H1 (cell line): ENCODE results near the gene MIGA1. TPM values are rescaled to one million over a fixed set of nuclear protein-coding genes. Genes with fewer than 3 reads are reported as not detected.

ENCODE experiments used
- CTCF ChIA-PET: fragments of 300-600 bp; sonication (Branson Sonifier 250); formaldehyde crosslinking; loops from one replicate; lab custom pipeline; 2021; ENCODE audit not compliant: partially characterized antibody; lab: Charles Lee
- POLR2A ChIA-PET: fragments of 300-600 bp; sonication (Branson Sonifier 250); formaldehyde crosslinking; loops from one replicate; lab custom pipeline; 2021; ENCODE audit warnings: inconsistent platforms; ENCODE audit not compliant: partially characterized antibody; lab: Charles Lee
- DNase-seq, 2 experiments: peaks; one replicate each; pipeline versions ENCODE4 v3.0.0 to v3.0.0-alpha.2; 2010 to 2022; ENCODE audit warnings: low spot score in 2 of 2, low read depth in 1 of 2, mixed read lengths in 1 of 2
- FAIRE-seq: peaks from 2 replicates; lab custom pipeline; 2011; peaks lifted over from hg19 to GRCh38; lab: Jason Lieb, UNC
- H2AFZ ChIP-seq: 2 replicates; pipeline ENCODE4 v1.8.1; 2012; ENCODE audit warnings: low read length, inconsistent platforms
- H2AK5ac ChIP-seq: 2 replicates; pipeline ENCODE4 v1.6.1; 2013; ENCODE audit warnings: low read depth, low read length
- H2BK120ac ChIP-seq: replicated peaks from 2 replicates; pipeline ENCODE3; 2013; ENCODE audit warnings: low read depth, low read length, inconsistent platforms
- H2BK12ac ChIP-seq: 2 replicates; pipeline ENCODE4 v1.6.1; 2013; ENCODE audit warnings: low read depth, low read length
- H2BK15ac ChIP-seq: 2 replicates; pipeline ENCODE4 v1.6.1; 2013; ENCODE audit warnings: low read length
- H2BK20ac ChIP-seq: 2 replicates; pipeline ENCODE4 v1.6.1; 2013; ENCODE audit warnings: low read length
- H2BK5ac ChIP-seq: 2 replicates; pipeline ENCODE4 v1.6.1; 2013; ENCODE audit warnings: low read depth, low read length
- H3K14ac ChIP-seq: 2 replicates; pipeline ENCODE4 v1.6.1; 2013; ENCODE audit warnings: inconsistent platforms; ENCODE audit not compliant: insufficient read length
- H3K18ac ChIP-seq: 2 replicates; pipeline ENCODE4 v1.6.1; 2013; ENCODE audit warnings: low read length; ENCODE audit errors: extremely low read depth
- H3K23ac ChIP-seq: 2 replicates; pipeline ENCODE4 v1.6.1; 2013; ENCODE audit warnings: inconsistent platforms; ENCODE audit not compliant: insufficient read length
- H3K23me2 ChIP-seq: 2 replicates; pipeline ENCODE4 v1.6.1; 2013; ENCODE audit warnings: low read depth, low read length
- H3K27ac ChIP-seq: 2 replicates; pipeline ENCODE4 v1.6.1; 2011; ENCODE audit warnings: low read depth, low read length, inconsistent platforms
- H3K27me3 ChIP-seq, 4 experiments: replicated peaks in 1 of 4; 1 replicate in 1 of 4; 2 replicates in 3 of 4; pipeline versions ENCODE4 v1.6.1 to v1.8.1; 2011 to 2013; ENCODE audit warnings: low read length in 3 of 4, mild to moderate bottlenecking in 3 of 4, inconsistent platforms in 2 of 4, mixed read lengths in 2 of 4, moderate library complexity in 1 of 4; ENCODE audit not compliant: control insufficient read depth in 3 of 4, insufficient read depth in 3 of 4; ENCODE audit errors: extremely low read depth in 1 of 4
- H3K36me3 ChIP-seq, 4 experiments: 2 replicates each; pipeline versions ENCODE4 v1.6.1 to v1.8.1; 2011 to 2013; ENCODE audit warnings: mild to moderate bottlenecking in 4 of 4, low read length in 3 of 4, moderate library complexity in 2 of 4, control low read depth in 1 of 4, inconsistent platforms in 1 of 4; ENCODE audit not compliant: insufficient read depth in 4 of 4, control insufficient read depth in 2 of 4
- H3K4ac ChIP-seq: replicated peaks from 2 replicates; pipeline ENCODE3; 2013; ENCODE audit warnings: low read length, low read depth, mixed read lengths, inconsistent platforms; ENCODE audit not compliant: insufficient read length
- H3K4me1 ChIP-seq, 4 experiments: replicated peaks in 1 of 4; 1 replicate in 1 of 4; 2 replicates in 3 of 4; pipeline versions ENCODE4 v1.6.1 to v1.8.1; 2011 to 2013; ENCODE audit warnings: low read length in 3 of 4, inconsistent platforms in 2 of 4, mixed read lengths in 1 of 4; ENCODE audit not compliant: insufficient read depth in 4 of 4, control insufficient read depth in 3 of 4
- H3K4me2 ChIP-seq, 2 experiments: 2 replicates each; pipeline versions ENCODE4 v1.6.1 to v1.8.1; 2011 to 2013; ENCODE audit warnings: low read depth in 2 of 2, low read length in 2 of 2, control low read depth in 1 of 2, inconsistent platforms in 1 of 2, mild to moderate bottlenecking in 1 of 2; ENCODE audit not compliant: insufficient read depth in 1 of 2
- H3K4me3 ChIP-seq, 4 experiments: fragments of 200-600, 300-600 bp in 1 of 4; sonication (generic), shearing (Covaris generic), sonication (Bioruptor Twin) in 1 of 4; 2 replicates each; pipeline versions ENCODE4 v1.5.1 to v1.8.1; 2011 to 2016; ENCODE audit warnings: low read length in 4 of 4, low read depth in 3 of 4, control low read depth in 2 of 4, inconsistent platforms in 2 of 4, mild to moderate bottlenecking in 2 of 4, mixed read lengths in 1 of 4, moderate library complexity in 1 of 4; ENCODE audit not compliant: insufficient read depth in 2 of 4; ENCODE audit errors: extremely low read depth in 1 of 4
- H3K56ac ChIP-seq: replicated peaks from 2 replicates; pipeline ENCODE3; 2013; ENCODE audit warnings: low read depth, mild to moderate bottlenecking, mixed read lengths, low read length, inconsistent platforms; ENCODE audit not compliant: insufficient read length
- H3K79me1 ChIP-seq: 2 replicates; pipeline ENCODE4 v1.6.1; 2013; ENCODE audit warnings: low read depth, low read length, control low read depth
- H3K79me2 ChIP-seq, 2 experiments: 2 replicates each; pipeline versions ENCODE4 v1.6.1 to v1.8.1; 2012 to 2013; ENCODE audit warnings: low read length in 2 of 2, mild to moderate bottlenecking in 2 of 2, inconsistent platforms in 1 of 2; ENCODE audit not compliant: insufficient read depth in 2 of 2, control insufficient read depth in 1 of 2
- H3K9ac ChIP-seq, 4 experiments: replicated peaks in 1 of 4; 1 replicate in 1 of 4; 2 replicates in 3 of 4; pipeline versions ENCODE4 v1.6.1 to v1.8.1; 2011 to 2013; ENCODE audit warnings: low read depth in 3 of 4, low read length in 3 of 4, control low read depth in 2 of 4, mild to moderate bottlenecking in 2 of 4, moderate library complexity in 2 of 4, inconsistent platforms in 1 of 4; ENCODE audit errors: extremely low read depth in 1 of 4
- H3K9me3 ChIP-seq, 2 experiments: 2 replicates each; pipeline versions ENCODE4 v1.6.1 to v1.8.1; 2012 to 2013; ENCODE audit warnings: mild to moderate bottlenecking in 2 of 2, moderate library complexity in 2 of 2, control low read depth in 1 of 2, inconsistent platforms in 1 of 2, low read depth in 1 of 2, low read length in 1 of 2, mixed read lengths in 1 of 2; ENCODE audit not compliant: insufficient read depth in 2 of 2
- H4K20me1 ChIP-seq, 2 experiments: replicated peaks in 1 of 2; 2 replicates each; pipeline versions ENCODE3 to v1.8.1; 2011 to 2013; ENCODE audit warnings: inconsistent platforms in 2 of 2, low read length in 2 of 2, mild to moderate bottlenecking in 1 of 2; ENCODE audit not compliant: insufficient read depth in 2 of 2, control insufficient read depth in 1 of 2
- H4K5ac ChIP-seq: 2 replicates; pipeline ENCODE4 v1.6.1; 2013; ENCODE audit warnings: low read length, low read depth, mixed read lengths, inconsistent platforms; ENCODE audit not compliant: insufficient read length
- H4K8ac ChIP-seq: 2 replicates; pipeline ENCODE4 v1.8.0; 2013; ENCODE audit warnings: mild to moderate bottlenecking, moderate library complexity, low read length, inconsistent platforms; ENCODE audit not compliant: insufficient read depth; ENCODE audit errors: extremely low read depth
- H4K91ac ChIP-seq: replicated peaks from 2 replicates; pipeline ENCODE3; 2013; ENCODE audit warnings: low read length, mixed read lengths, inconsistent platforms; ENCODE audit not compliant: insufficient read length
- BRCA1 ChIP-seq: IDR thresholded peaks from 2 replicates; pipeline ENCODE4 v1.6.1; 2012; ENCODE audit warnings: low read depth, low read length, improper control_type of control experiment
- GABPA ChIP-seq: IDR thresholded peaks from 2 replicates; pipeline ENCODE4 v1.6.1; 2011; ENCODE audit warnings: mild to moderate bottlenecking, low read length, moderate library complexity, borderline replicate concordance; ENCODE audit not compliant: insufficient read depth
- POLR2A ChIP-seq, 2 experiments: IDR thresholded peaks; 1 replicate in 1 of 2; 2 replicates in 1 of 2; pipeline ENCODE4 v1.6.1; 2011; ENCODE audit warnings: low read depth in 2 of 2, low read length in 2 of 2, mild to moderate bottlenecking in 2 of 2; ENCODE audit errors: control extremely low read depth in 1 of 2
- POLR2AphosphoS5 ChIP-seq: IDR thresholded peaks from 2 replicates; pipeline ENCODE4 v1.6.1; 2011; ENCODE audit warnings: low read depth, low read length
- SP1 ChIP-seq: IDR thresholded peaks from 2 replicates; pipeline ENCODE4 v1.6.1; 2011; ENCODE audit warnings: low read depth, low read length
- SP4 ChIP-seq: IDR thresholded peaks from 2 replicates; pipeline ENCODE4 v1.6.1; 2012; ENCODE audit warnings: low read length, inconsistent platforms
- SRF ChIP-seq: IDR thresholded peaks from 2 replicates; pipeline ENCODE4 v1.6.1; 2011; ENCODE audit warnings: mild to moderate bottlenecking, low read depth, low read length, moderate library complexity
- SUZ12 ChIP-seq: fragments of 200-600 bp; sonication (generic); IDR thresholded peaks from 2 replicates; pipeline ENCODE4 v1.6.1; 2012; ENCODE audit warnings: mild to moderate bottlenecking, inconsistent platforms, low read length, moderate library complexity, mixed read lengths
- WGBS, 2 experiments: shearing (Covaris generic) in 1 of 2; methylation state at CpG; one replicate each; pipeline versions ENCODE4 v1.1.6 to v1.1.7; 2013 to 2015; ENCODE audit warnings: low lambda C conversion rate in 2 of 2, mixed read lengths in 2 of 2, inconsistent platforms in 1 of 2, low coverage in 1 of 2, missing lambda C conversion rate in 1 of 2; ENCODE audit not compliant: insufficient replicate concordance in 2 of 2, insufficient coverage in 1 of 2, insufficient read length in 1 of 2; ENCODE audit errors: extremely low coverage in 1 of 2, missing lambda C conversion rate in 1 of 2; 5-methylcytosine and 5-hydroxymethylcytosine counted together
- polyA plus RNA-seq, 7 experiments: library from polyadenylated mRNA; depleted of rRNA in 3 of 7; stranded (reverse) in 5 of 7; unstranded in 2 of 7; fragments of >200 nt in 5 of 7; fragments of 200-250 nt in 2 of 7; gene quantifications; 1 replicate in 5 of 7; 2 replicates in 1 of 7; 4 replicates in 1 of 7; pipeline versions ENCODE4 v1.2.1 to v1.2.3, GENCODE V29; 2011 to 2013; ENCODE audit warnings: missing spikeins in 2 of 7, mixed read lengths in 2 of 7
- total RNA-seq: library from RNA; stranded (reverse); fragmentation: NEBNext Ultra II Directional; extraction: Animal tissue kit (Norgen Biotek cat#: 25700); gene quantifications from 2 replicates; pipeline ENCODE4 v1.2.1, GENCODE V29; 2021
- TF ChIP-seq, protein P1 (sequence below): IDR thresholded peaks from 2 replicates; pipeline ENCODE4 v1.6.1; 2012; ENCODE audit warnings: low read length, inconsistent platforms

MIGA1 gene
- total and polyA plus RNA-seq, 2 of the 8 experiments (the other 6 are each of a cell fraction or from before 2014, with no cell fraction given), result 0.95 to 7.0 TPM

DNA sequence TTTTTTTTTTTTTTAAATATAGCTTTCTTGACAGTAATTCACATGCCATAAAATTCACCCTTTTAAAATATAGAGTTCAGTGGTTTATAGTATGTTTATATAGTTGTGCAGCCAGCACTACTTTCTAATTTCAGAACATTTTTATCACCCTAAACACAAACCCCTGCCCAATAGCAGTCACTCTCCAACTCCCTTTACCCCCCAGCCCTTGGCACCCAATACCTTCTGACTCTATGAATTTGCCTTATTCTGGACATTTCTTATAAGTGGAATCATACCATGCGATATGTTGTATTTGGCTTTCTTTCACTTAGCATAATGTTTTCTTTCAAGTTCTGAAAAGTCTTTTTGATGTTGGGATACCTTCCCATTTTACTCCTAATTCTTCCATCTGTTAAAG, 66.5 kb downstream of the MIGA1 start:
- CTCF ChIA-PET, result interaction anchor here (1.0 kb wide), 1 partner anchor 9 kb away, joined by 4 read pairs; no protein-coding TSS in a partner anchor

More for the DNA sequence above, 66.5 kb downstream of the MIGA1 start:
- H3K9me3 ChIP-seq, result no peaks in the 10 kb centered on the region
- H3K36me3 ChIP-seq, result no peaks in the 10 kb centered on the region
- H2BK20ac ChIP-seq, result no peak overlapping the region
- H3K4me3 ChIP-seq, result no peak overlapping the region
- H2AFZ ChIP-seq, result no peak overlapping the region
- POLR2A ChIA-PET, result no interaction called here
- no peaks in the 10 kb centered on the region for H3K23me2 ChIP-seq
- no peak overlapping the region for H3K23ac ChIP-seq
- no peak overlapping the region for H3K9ac ChIP-seq
- H3K4me1 ChIP-seq, result no peaks in the 10 kb centered on the region
- H3K79me2 ChIP-seq, result no peaks in the 10 kb centered on the region
- FAIRE-seq (no peak), DNase-seq (no peak)
- no peak overlapping the region for H4K5ac ChIP-seq
- no peak overlapping the region for H4K8ac ChIP-seq
- H2BK120ac ChIP-seq, result no peak overlapping the region
- no peak overlapping the region for H3K14ac ChIP-seq
- H2BK15ac ChIP-seq, result no peak overlapping the region
- H2AK5ac ChIP-seq, result no peak overlapping the region
- TF ChIP-seq POLR2AphosphoS5 (no peak), SUZ12 (no peak), SRF (no peak), POLR2A (IDR thresholded peaks at IDR 0.05; ENCODE audit: control extremely low read depth in 1 of 2, low read depth in 2 of 2, low read length in 2 of 2) (no peak), GABPA (no peak), BRCA1 (no peak), SP1 (no peak), SP4 (no peak)
- TF ChIP-seq, protein P1, sequence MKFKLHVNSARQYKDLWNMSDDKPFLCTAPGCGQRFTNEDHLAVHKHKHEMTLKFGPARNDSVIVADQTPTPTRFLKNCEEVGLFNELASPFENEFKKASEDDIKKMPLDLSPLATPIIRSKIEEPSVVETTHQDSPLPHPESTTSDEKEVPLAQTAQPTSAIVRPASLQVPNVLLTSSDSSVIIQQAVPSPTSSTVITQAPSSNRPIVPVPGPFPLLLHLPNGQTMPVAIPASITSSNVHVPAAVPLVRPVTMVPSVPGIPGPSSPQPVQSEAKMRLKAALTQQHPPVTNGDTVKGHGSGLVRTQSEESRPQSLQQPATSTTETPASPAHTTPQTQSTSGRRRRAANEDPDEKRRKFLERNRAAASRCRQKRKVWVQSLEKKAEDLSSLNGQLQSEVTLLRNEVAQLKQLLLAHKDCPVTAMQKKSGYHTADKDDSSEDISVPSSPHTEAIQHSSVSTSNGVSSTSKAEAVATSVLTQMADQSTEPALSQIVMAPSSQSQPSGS, result no peak
- no peak overlapping the region for H3K4me2 ChIP-seq
- no peak overlapping the region for H3K56ac ChIP-seq
- H3K79me1 ChIP-seq, result no peaks in the 10 kb centered on the region
- no peaks in the 10 kb centered on the region for H4K20me1 ChIP-seq
- H2BK5ac ChIP-seq, result no peak overlapping the region
- no peak overlapping the region for H3K27ac ChIP-seq
- H3K27me3 ChIP-seq, result no peaks in the 10 kb centered on the region
- H3K18ac ChIP-seq, result no peak overlapping the region
- H2BK12ac ChIP-seq, result no peak overlapping the region
- no peak overlapping the region for H3K4ac ChIP-seq
- WGBS, 2 experiments, result 88% methylated on average over 1 of the region's 1 CpG; no CpG with 5 or more reads in 1 of the 2 experiments
- H4K91ac ChIP-seq, result no peak overlapping the region
